ENCODE data around the gene ELMO1.

DNA sequence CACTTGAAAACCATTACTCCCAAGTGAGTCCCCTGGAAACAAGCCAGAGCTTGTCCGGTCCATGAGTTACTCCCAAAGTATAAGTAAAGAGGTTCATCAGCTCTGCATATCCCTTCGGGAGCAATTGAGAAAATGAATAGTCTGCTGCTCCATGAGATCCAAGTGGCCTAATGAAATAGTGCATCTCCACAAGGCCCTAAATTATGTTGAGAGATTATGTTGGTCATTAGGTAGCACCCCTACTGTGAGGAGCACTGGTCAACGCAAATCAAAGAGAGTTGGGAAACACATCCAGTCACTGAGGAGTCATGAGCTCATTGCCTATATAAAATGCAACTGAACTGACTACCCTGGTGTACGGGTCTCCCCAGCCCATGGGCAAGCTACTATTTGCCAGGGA lies 518.9 kb downstream of the ELMO1 start:
- no peak for TF ChIP-seq TARDBP (IDR thresholded peaks at IDR 0.05)
- no peak for TF ChIP-seq LEF1 (IDR thresholded peaks at IDR 0.05; ENCODE audit: borderline replicate concordance)
